Left ventricle myocardium inferior (tissue), 1 donor: Measurements from ENCODE around the gene CD160. TPM values are rescaled to one million over a fixed set of nuclear protein-coding genes. Genes with fewer than 3 reads are reported as not detected.
A peak's percentile ranks its signal among the peaks of the same experiment; 100 is the strongest.

Experiments used
- DNase-seq: peaks from one replicate; pipeline ENCODE4 v3.0.0-alpha.2; 2020
- H3K27ac ChIP-seq: fragments of 200-600 bp; replicated peaks from 2 replicates; pipeline ENCODE4 v1.8.0; 2021
- H3K27me3 ChIP-seq: fragments of 200-600 bp; 2 replicates; pipeline ENCODE4 v1.8.0; 2021; ENCODE audit warnings: low read depth
- H3K36me3 ChIP-seq: fragments of 200-600 bp; 2 replicates; pipeline ENCODE4 v1.8.0; 2021
- H3K4me1 ChIP-seq: fragments of 200-600 bp; 2 replicates; pipeline ENCODE4 v1.8.0; 2021
- H3K4me3 ChIP-seq: fragments of 200-600 bp; 2 replicates; pipeline ENCODE4 v1.8.0; 2021; ENCODE audit warnings: mild to moderate bottlenecking, moderate library complexity
- H3K9me3 ChIP-seq: fragments of 200-600 bp; replicated peaks from 2 replicates; pipeline ENCODE4 v1.8.0; 2021
- CTCF ChIP-seq: fragments of 200-600 bp; IDR thresholded peaks from 2 replicates; pipeline ENCODE4 v1.8.0; 2021; ENCODE audit warnings: antibody characterized with exemption, mild to moderate bottlenecking, borderline replicate concordance
- intact Hi-C: fragments of 100-400 bp; cut with micrococcal nuclease; formaldehyde crosslinking; loops from one replicate; pipeline ENCODE4 v1.11.0; 2022
- total RNA-seq: library from RNA; stranded (reverse); fragmentation: NEBNext Ultra II Directional; extraction: Animal tissue kit (Norgen Biotek cat#: 25700); gene quantifications from one replicate; pipeline ENCODE4 v1.2.1, GENCODE V29; 2021
- donor health status: DM: no; HTN: yes; CAD: no; lungs with severe emphysema.

The CD160 gene
- total RNA-seq, 1 donor from 2014 or later = not detected

- Histone ChIP-seq H3K4me3 (no peak within 1 kb of the TSS), H3K4me1 (peaks cover 3% of the 10 kb centered on the region), H3K27ac (no peak within 1 kb of the TSS), H3K36me3 (no peaks in the 10 kb centered on the region), H3K9me3 (no peaks in the 10 kb centered on the region), H3K27me3 (no peaks in the 10 kb centered on the region)
- no peak for DNase-seq
- intact Hi-C loops = no loop called here
- no peak for TF ChIP-seq CTCF
Measured at GRCh38 chr1:145707183-145707867, 12.0 kb upstream of the CD160 start, which contains the start of gene PDZK1. Gene PDZK1, minus strand, starts transcription at chr1:145707368. Its CDS starts 19,347 bp downstream, at chr1:145688021.

GRCh38 chr1:145708063-145708462, 11.2 kb upstream of the CD160 start:
- no peak for DNase-seq
- TF ChIP-seq CTCF = no peak
- Histone ChIP-seq H3K4me1 (peaks cover 3% of the 10 kb centered on the region), H3K27ac (no peak overlapping the region), H3K9me3 (no peaks in the 10 kb centered on the region), H3K36me3 (no peaks in the 10 kb centered on the region), H3K27me3 (no peaks in the 10 kb centered on the region), H3K4me3 (no peak overlapping the region)
- intact Hi-C loops = no loop called here

- Histone ChIP-seq H3K4me3 (no peak overlapping the region), H3K27ac (no peak overlapping the region), H3K9me3 (no peaks in the 10 kb centered on the region), H3K36me3 (no peaks in the 10 kb centered on the region), H3K4me1 (peaks cover 15% of the 10 kb centered on the region), H3K27me3 (no peaks in the 10 kb centered on the region)
- no peak for DNase-seq
- intact Hi-C loops = no loop called here
- no peak for TF ChIP-seq CTCF
Measured at GRCh38 chr1:145710291-145711027, 8.8 kb upstream of the CD160 start.

GRCh38 chr1:145711213-145711651, 8.1 kb upstream of the CD160 start:
- Histone ChIP-seq H3K4me1 (peaks cover 15% of the 10 kb centered on the region), H3K9me3 (no peaks in the 10 kb centered on the region), H3K36me3 (no peaks in the 10 kb centered on the region), H3K27me3 (no peaks in the 10 kb centered on the region), H3K27ac (no peak overlapping the region), H3K4me3 (no peak overlapping the region)
- TF ChIP-seq CTCF = no peak
- intact Hi-C loops = no loop called here
- no peak for DNase-seq

GRCh38 chr1:145714524-145715111, 4.7 kb upstream of the CD160 start:
- peak; percentile 57 for DNase-seq
- Histone ChIP-seq H3K36me3 (no peaks in the 10 kb centered on the region), H3K27me3 (no peaks in the 10 kb centered on the region), H3K9me3 (no peaks in the 10 kb centered on the region), H3K4me1 (peaks cover 15% of the 10 kb centered on the region), H3K4me3 (no peak overlapping the region), H3K27ac (peak overlapping the region; percentile 85)
- intact Hi-C loops = no loop called here
- TF ChIP-seq CTCF = no peak
